Stimulated activated CD8-positive, alpha-beta memory T cell treated with anti-CD3 and anti-CD28 coated beads, Interleukin-15, amount 100 ng/mL, for 4 hours (primary cell): ENCODE results near the gene SIAH3.
"Not testable (repeated sequence)": the region's sequence is repeated elsewhere in the genome, so short reads cannot be mapped to it uniquely, and the experiment has no call there.

Experiments
- DNase-seq, 2 donors: peaks; one replicate each; pipeline ENCODE4 v3.0.0-alpha.2; 2020; ENCODE audit warnings: low read depth in 2 of 2

The SIAH3 gene

DNA sequence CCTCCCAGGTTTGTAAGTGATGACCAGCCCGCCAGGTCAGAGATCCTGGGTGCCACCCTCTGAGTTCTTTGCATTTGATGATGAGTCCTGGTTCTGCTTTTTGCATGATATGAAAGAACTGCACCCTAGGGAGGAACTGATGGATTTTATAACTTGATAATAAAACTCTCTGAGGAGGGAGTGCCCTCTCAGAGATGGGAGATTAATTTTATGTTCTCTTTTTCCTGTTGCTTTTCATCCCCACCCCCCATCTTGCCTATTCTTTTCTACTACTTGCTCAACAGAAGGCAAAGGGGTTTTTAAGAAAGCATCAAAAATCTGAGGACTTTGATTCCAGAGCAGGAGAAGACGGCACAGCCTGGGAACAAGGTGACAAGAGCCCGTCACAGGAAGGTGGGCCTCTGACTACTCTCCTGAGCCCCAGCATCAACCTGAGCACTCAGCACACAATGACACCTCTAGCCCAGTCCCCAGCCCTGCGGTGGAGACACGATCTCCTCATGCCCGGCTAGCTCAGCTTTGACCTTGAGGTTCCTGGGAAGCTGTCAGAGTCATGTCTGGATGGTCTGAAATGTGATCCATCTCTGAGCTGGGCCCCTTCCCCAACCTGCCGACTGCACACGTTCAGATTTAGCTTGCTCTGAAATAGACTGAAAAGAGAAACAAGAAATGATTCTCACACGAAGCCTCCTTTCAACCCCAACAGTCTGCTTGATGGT, 69.1 kb downstream of the SIAH3 start:
- DNase-seq = no peak

DNA sequence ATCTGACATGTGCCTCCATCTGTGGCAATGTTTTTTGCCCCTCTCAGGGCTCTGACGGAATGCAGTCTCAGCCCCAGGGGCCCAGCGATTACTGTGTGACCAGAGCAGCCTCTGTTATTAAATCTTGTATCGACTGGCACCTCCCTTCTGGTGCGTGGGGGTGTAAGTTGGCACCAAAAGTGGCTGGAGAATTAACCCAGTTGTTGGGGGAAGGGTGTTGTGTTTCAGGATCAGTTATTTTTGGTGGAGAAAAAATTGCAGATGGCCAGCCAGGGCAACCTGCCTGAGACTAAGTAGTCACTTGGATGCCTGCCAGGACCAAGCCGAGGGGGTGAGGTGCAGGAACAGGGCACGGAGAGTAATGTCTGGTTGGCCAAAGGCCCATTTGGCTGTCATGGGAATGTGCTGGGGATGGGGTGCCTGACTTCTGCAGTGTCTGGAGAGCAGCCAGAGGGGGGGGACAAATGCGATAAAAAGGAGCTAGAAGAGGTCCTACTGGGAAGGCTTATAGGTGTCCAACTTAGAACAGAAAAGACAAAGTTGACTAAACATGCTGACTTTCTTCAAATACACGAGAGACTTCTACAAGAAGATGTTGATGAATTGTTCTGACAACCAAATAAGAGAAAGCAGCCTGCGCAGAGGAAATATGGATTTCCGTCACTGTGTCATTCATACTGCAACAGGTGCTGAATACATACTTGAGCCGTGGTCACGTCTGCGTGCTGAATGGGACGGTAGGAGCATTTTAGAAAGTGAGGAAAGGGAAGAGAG, 69.8 kb downstream of the SIAH3 start:
- no peak for DNase-seq

DNA sequence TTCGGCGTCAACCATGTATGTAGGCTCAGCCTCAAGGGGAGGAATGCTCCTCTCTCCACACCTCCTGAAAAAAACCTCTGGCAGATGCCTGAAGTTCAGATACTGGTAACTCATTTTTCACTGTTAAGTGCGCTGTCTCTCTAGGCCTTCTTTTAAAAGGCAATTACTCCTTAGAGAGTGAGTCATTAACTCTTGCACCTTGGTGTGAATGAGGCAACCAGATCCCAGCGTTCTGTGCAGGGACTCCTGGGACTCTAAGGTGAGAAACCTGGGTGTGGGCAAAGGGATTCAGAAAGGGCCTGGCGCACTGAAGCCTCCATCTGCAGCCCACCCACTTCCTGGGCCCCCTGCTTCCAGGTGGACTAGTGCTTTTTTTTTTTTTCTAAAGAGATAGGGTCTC, 71.7 kb downstream of the SIAH3 start:
- no peak for DNase-seq

GRCh38 chr13:45778882-45779281, 72.7 kb downstream of the SIAH3 start:
- no peak for DNase-seq

DNA sequence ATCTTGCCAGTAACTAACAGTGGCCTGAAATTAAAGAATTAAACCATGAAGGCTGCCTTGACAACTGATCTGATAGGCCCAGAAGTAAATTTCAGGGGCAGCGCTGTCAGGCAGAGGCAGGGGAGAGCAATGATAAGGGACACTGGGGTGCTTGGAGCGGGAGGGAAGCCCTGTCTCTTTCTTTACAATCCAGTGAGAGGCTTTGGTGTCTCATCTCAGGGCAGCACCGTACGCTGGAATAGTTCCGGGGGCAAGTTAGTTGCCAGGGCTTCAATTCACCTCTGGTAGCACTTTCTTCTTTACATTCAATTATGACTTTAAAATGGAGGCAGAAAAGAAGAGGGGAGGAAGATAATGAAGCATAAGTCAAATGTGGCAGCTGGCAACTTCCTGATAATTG, 74.8 kb downstream of the SIAH3 start:
- no peak for DNase-seq

- DNase-seq = no peak
These were observed 76.1 kb downstream of the SIAH3 start for GRCh38 chr13:45775401-45775963.

DNA sequence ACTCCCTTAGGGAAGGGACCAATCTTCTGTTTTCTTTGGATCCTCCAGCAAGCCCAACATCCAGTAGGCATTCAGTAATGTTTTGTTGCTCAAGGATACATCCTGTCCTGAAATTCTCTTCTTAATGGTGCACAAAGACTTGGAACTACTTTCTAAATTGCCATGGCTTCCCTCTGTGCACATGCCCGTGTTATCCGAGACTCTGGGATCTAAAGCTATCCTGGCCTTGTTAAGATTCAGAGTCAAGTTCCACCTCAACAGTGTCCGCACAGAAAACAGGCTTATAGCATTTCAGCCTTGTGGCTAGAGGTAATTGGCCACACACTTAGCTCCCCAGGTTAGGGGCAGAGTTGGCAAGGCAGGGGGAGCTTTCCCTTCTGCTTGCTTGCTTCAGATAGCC, 77.6 kb downstream of the SIAH3 start:
- no peak for DNase-seq

GRCh38 chr13:45773236-45773635, 78.3 kb downstream of the SIAH3 start:
- no peak for DNase-seq

GRCh38 chr13:45770886-45771285, 80.7 kb downstream of the SIAH3 start:
- DNase-seq = no peak

DNA sequence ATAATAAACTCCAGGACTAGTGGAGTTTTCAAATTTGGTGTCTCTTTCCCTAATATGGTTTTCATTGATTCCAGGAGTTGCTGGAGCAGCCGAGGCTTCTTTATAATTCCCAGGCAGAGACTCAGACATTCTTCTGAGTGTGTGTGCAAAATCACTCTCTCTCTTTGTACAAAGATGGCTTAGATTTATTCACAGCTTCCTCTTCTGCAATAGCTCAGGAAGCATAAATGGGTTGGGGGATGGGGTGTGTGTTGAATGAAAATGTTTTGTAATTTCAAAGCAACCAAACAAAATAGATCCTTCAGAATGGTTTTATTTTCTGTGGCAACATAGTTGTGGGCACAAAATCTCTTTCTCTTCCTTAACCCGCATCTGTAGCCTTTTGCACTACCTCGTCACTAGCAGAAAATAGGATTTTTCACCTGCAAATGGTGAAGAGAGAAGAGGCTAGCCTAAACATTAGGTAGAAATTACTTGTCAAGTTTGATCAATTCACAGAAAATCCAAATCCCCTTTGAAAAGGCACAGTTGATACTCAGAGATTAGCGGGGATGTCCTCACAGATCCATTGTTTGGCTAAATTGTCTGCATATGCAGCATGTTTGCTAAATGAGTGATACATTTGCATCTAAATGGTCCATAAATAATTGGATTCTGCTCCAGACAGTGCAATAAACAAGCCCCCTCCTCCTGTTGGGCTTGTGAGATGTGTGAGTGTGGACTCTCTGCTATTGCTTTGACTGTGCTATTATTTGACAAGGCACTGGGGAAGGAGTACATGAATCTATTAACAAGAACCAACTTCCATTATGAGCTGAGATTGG, 82.7 kb downstream of the SIAH3 start:
- DNase-seq = no peak

- no peak for DNase-seq
These were observed 86.1 kb downstream of the SIAH3 start for GRCh38 chr13:45765464-45765863.

GRCh38 chr13:45763419-45763818, 88.1 kb downstream of the SIAH3 start:
- no peak for DNase-seq

- DNase-seq = not testable (repeated sequence)
These were observed 94.0 kb downstream of the SIAH3 start for GRCh38 chr13:45757589-45757988.

- not testable (repeated sequence) for DNase-seq
These were observed 95.1 kb downstream of the SIAH3 start for GRCh38 chr13:45756498-45756897.

DNA sequence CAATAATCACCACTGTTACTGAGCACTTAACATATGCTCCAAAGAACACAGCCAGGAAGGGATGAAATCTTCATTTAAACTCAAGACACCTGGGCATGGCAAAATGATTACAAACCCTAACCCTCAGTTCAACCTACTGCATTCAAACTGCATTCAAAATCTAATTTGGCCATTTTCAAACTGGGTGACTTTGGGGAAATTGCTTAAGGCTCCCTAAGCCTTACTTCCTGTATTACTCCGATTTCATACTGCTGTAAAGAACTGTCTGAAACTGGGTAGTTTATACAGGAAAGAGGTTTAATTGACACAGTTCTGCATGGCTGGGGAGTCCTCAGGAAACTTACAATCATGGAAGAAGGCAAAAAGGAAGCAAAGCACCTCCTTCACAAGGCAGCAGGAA, 99.0 kb downstream of the SIAH3 start:
- DNase-seq = no peak

- no peak for DNase-seq
These were observed 99.7 kb downstream of the SIAH3 start for GRCh38 chr13:45751885-45752284.

GRCh38 chr13:45750566-45750965, 101.0 kb downstream of the SIAH3 start:
- DNase-seq = no peak

- no peak for DNase-seq
These were observed 102.4 kb downstream of the SIAH3 start for GRCh38 chr13:45748941-45749759.

- DNase-seq = no peak
These were observed 104.5 kb downstream of the SIAH3 start for GRCh38 chr13:45747071-45747470.

DNA sequence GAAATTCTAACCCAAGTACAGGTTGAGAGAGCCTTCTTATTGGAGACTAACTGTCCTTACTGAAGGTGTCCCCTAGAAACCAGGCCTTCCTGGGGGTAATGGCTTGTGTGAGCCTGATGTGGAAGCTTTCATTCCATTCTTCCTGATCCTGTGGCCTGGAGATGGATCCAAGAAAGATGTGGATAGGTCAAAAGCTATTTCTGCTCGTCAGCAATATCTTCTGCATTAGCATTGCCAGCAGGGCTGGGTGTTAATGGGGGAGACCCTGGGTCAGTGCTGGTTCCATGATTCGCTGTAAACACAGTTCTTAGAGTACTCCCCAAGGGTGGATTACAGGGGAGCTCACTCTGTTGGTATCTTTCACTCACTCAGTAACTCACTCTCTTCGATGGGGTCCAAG, 106.6 kb downstream of the SIAH3 start:
- DNase-seq = no peak

DNA sequence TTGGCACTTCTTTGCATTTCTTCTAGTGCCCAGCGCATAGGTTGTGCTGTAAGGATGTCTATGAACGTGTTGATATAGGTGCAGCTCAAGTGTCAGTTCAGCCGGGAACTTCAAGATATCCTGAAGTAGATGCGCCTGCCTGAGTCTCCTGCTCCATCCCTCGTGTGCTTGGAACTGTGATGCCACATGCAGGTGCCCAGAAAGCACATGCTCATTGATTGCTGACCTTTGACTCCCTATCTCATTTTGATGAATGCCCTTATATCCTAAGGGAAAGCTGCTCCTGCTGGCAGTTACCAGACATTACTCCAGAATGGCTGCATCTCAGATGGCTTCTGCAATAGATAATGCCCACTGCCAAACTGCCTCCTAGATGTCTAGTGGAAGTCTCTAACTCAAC, 108.6 kb downstream of the SIAH3 start:
- DNase-seq = no peak
